GM18526 (cell line): Measurements from ENCODE around the gene CYP3A7.

Source experiments
- POLR2A ChIP-seq: IDR thresholded peaks from 3 replicates; pipeline ENCODE4 v1.6.1; 2011; ENCODE audit not compliant: insufficient read length; ENCODE audit errors: extremely low read depth

CYP3A7 gene

DNA sequence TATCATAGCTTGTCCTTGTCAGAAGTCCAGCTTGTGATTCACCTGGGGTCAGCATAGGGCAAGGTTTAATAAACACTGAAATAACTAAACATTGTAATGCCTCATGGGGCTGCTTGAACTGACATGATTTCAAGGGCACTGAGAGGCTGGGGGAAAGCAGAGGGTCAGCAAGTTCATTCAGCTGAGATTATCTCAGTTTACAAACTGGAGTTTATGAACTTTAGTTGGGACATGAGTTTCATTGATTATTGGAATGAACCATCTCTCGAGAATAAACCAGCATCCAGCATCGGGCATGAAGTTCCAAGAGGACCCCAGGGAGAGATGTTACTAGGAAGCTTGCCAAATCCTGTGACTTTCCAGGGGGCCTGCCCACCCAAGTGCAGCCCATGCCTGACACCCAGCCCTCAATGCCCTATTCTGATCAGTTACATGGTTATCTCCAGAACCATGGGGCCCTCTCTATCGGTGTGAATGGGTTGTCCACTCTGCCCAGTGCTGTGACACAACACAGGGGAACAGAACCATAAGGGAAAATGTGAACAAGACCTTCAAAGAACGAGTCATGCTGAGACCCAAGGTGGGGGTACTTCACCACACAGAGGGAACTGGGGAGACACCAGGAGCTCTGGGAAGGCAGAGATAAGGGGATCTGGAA lies 7.9 kb upstream of the CYP3A7 start:
- TF ChIP-seq POLR2A, result no peak

DNA sequence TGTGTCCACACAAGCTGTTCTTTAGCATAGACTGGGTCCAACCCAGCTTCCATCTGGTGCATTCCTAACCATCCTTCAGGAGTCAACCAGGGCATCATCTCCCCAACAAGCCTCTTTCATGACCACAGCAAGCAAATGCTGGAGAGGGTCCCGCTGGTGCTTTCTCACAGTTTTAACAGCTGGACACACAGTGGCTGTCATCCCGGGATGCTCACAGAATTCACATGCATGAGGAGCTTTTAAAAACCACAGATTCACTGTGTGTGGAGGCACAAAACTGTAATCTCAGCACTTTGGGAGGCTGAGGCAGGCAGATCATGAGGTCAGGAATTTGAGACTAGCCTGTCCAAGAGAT lies 6.4 kb upstream of the CYP3A7 start:
- no peak for TF ChIP-seq POLR2A

DNA sequence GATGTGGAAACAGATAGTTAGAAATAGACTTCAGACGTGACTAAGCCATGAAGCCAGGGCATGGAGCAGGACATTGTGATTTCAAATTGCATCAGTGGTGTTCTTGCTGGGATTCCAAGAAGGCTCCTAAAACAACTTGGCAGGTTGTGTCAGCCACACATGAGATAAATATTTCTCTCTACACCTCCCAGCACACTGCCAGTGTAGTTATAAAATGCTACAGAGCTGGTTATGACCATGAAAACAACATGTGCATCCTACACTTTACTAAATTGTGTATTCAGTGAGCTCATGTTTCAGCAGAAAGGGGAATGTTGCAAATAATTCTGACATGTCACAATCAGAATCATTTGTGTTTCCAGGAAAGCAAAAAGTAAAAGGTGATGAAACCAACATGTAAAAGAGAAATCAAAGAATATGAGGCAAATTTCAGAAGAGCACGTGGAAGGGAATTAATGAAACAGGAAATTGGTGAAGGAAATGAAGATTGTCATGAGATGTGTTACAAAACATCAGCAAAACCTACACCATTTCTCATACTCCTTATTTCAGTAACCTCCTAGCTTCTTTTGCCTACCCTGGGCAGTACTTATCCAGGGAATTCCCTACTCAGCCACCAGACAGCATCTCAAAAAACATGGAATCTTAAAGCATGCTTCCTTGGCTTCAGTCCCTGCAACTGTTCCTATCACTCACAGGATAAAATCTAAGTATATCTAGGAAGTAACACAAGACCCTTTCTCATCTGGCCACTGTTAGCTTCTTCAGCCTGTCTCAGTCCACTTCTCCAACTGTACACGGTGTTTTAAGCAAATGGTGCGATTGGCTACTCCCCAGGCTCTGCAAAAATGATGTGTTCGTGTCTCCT lies 5.8 kb upstream of the CYP3A7 start:
- TF ChIP-seq POLR2A, result no peak

GRCh38 chr7:99739699-99740572 lies 4.9 kb upstream of the CYP3A7 start:
- TF ChIP-seq POLR2A, result no peak

DNA sequence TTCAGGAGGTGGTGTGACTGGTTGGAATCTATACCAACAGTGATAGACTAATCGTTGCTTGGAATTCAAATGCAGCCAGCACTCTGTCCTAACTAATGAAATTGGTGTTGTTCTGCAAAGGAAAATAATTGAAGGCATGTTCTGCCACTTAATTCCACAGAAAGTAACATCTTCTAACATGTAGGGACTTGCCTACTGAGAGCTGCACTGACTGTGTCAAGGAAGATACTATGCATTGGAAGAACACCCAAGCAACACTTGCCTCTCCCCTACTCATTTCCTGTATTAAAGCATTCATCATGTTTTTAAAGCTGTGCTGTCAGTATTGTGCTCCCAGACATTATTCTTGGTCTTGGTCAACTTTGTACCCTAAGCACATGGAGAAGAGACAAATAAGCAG lies 2.7 kb upstream of the CYP3A7 start:
- no peak for TF ChIP-seq POLR2A

DNA sequence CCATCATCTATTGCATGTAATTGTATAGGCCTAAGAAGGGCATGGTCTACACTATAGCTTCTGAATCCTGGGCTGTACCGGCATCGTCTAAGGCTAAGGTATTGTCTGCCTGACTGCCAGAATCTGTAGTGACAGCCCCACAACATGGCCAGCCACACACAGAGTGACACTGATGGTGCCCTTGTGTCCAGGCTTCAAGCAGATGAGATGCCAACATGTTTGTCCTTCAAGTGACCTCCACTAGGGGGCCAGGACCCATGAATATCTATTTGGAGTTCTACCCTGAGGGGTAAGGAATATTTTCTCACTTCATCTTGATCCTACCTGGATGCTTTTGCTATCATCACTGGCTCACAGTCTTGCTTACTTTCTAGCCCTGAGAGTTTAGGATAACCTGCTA lies 1.5 kb downstream of the CYP3A7 start:
- TF ChIP-seq POLR2A, result no peak

DNA sequence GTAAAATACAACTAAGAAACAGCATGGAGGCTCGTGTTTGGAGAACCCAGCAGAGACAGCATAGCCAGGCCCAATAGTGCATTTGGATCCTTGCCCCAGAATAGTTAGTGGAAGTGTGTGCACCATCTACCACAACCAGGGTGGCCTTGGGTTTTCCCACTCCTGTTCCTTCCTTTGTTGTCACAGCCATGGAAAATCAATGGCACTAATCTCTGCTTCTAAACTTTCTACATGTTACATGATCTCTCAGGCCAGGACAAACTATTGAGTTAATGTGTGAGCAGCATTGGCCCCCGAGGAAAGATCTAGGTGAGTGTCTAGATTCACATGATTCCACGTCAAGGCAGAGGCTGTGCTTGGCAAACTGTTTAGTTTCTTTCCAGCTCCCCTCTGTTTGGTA lies 2.0 kb downstream of the CYP3A7 start:
- no peak for TF ChIP-seq POLR2A

GRCh38 chr7:99731638-99732374 lies 3.2 kb downstream of the CYP3A7 start:
- no peak for TF ChIP-seq POLR2A

DNA sequence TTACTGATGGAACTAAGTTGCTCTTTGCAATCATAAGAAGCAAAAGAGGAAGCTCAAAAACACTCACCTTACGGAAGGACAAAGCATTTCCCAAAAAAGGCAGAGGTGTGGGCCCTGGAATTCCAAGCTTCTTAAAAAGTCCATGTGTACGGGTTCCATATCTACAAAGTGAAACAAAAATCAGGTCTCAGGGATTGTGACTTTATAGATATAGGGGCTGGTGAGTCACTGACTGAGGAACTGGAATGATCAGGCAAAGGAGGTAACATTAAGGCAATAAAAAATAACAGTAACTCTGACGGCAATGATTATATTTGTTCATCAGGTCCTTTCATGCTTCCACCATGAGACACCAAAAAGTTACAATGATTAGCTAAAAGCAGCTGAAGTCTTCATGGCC lies 4.0 kb downstream of the CYP3A7 start:
- TF ChIP-seq POLR2A, result no peak

GRCh38 chr7:99730238-99730810 lies 4.7 kb downstream of the CYP3A7 start:
- TF ChIP-seq POLR2A, result no peak

DNA sequence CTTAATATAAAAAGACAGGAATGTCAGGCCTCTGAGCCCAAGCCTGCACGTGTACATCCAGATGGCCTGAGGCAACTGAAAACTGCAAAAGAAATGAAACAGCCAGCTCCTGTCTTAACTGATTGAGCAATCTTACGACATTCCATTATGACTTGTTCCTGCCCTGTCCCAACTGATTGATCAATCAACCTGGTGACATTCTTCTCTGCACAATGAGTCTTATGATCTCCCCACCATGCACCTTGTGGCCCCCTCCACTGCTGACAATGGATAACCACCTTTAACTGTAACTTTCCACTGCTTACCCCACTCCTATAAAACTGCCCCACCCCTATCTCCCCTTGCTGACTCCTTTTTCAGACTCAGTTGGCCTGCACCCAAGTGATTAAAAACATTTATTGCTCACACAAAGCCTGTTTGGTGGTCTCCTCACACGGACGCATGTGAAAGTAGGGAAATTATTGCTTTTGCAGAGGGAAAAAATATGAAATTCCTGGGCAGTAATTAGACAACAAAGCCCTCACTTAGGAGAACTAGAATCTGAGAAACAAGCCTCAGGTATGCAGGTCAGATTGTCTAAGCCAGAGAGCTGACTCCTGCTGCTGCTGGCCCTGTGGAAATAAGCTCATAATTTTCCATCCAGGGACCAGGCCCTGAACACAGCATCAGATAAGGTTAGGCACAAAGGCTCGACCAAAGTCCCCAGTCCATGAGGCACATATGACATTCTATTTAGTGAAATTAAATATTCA lies 5.3 kb downstream of the CYP3A7 start:
- TF ChIP-seq POLR2A, result no peak

GRCh38 chr7:99728615-99729014 lies 6.4 kb downstream of the CYP3A7 start:
- TF ChIP-seq POLR2A, result no peak

DNA sequence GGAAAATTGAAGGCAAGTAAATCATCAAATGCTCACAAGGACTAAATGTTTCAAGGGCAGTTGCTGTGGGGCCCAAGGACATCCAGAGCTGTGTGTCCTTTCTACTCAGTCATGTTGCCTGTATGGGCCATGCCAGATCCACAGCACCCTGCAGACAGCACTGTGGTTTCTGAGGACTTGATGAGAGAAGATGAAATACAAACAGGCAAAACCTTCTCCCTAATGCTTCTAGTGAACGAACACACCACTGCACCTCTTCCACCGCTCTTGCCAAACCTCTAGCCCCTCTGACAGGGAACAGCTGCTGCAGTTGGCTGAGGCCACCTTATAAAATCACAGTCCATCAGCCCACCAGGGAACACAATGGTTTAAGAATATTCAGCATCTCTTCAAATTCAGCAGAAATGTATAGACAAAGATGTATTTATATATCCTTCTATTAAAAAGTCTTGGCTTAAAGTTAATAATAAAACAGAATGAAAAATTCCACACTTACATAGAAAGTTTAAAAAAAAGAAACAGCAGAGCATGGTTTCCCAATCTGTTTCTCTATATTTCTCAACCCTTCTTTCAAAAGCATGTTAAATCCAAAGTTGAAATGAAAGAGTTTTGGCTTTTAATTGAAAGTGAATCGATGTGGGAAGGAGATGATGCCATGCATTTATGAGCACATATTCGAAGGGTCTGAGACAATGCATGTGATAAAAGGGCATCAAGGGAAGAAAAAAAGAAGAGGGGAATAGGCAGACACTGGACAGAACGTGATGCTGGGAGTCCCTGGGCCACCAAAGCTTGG lies 14.0 kb downstream of the CYP3A7 start:
- TF ChIP-seq POLR2A, result no peak
